ENCODE data around the gene KRTAP10-1. TPM values are rescaled to one million over a fixed set of nuclear protein-coding genes. Genes with fewer than 3 reads are reported as not detected.
"Not testable (repeated sequence)": the region's sequence is repeated elsewhere in the genome, so short reads cannot be mapped to it uniquely, and the experiment has no call there.

KRTAP10-1 gene
- total and polyA plus RNA-seq, 2 donors from 2014 or later = not detected

GRCh38 chr21:44574457-44575306 is 34.7 kb upstream of the KRTAP10-1 start:
- no peak for TF ChIP-seq CTCF (IDR thresholded peaks at IDR 0.05; ENCODE audit: borderline replicate concordance, extremely low read depth, insufficient read depth)
- intact Hi-C loops (cut with DNase I) = no loop called here
- DNase-seq (peak in 4 of 5 donors; percentile 49 to 63 (median 54)), FAIRE-seq (no peak)
- Histone ChIP-seq H3K4me1 (ENCODE audit: control insufficient read depth in 2 of 3, insufficient read depth in 2 of 3, low read depth in 1 of 3, low read length in 3 of 3) (no peaks in the 10 kb centered on the region), H3K4me3 (ENCODE audit: low read length in 3 of 3) (no peak overlapping the region), H3K36me3 (ENCODE audit: control insufficient read depth in 2 of 3, insufficient read depth in 3 of 3, low read length in 3 of 3) (no peaks in the 10 kb centered on the region), H3K27ac (ENCODE audit: low read depth in 2 of 2, low read length in 2 of 2) (no peak overlapping the region), H3K9ac (ENCODE audit: low read length in 3 of 3) (no peak overlapping the region), H3K27me3 (ENCODE audit: control insufficient read depth, insufficient read depth, low read length) (no peaks in the 10 kb centered on the region), H3K9me3 (ENCODE audit: control insufficient read depth in 2 of 3, insufficient read depth in 1 of 3, low read length in 3 of 3) (peaks cover 0 to 10% (median 2%) of the 10 kb centered on the region in 3 donors)

GRCh38 chr21:44573630-44574456 is 33.8 kb upstream of the KRTAP10-1 start, which contains the start of gene KRTAP10-4:
KRTAP10-4 (plus strand) TSS chr21:44573729; CDS start chr21:44573759, 30 bp downstream.
- H3K4me1 ChIP-seq (ENCODE audit: control insufficient read depth in 2 of 3, insufficient read depth in 2 of 3, low read depth in 1 of 3, low read length in 3 of 3); FAIRE-seq: not testable (repeated sequence)

GRCh38 chr21:44572959-44573583 is 33.1 kb upstream of the KRTAP10-1 start:
- Histone ChIP-seq H3K9ac (ENCODE audit: low read length in 3 of 3) (no peak overlapping the region), H3K36me3 (ENCODE audit: control insufficient read depth in 2 of 3, insufficient read depth in 3 of 3, low read length in 3 of 3) (no peaks in the 10 kb centered on the region), H3K9me3 (ENCODE audit: control insufficient read depth in 2 of 3, insufficient read depth in 1 of 3, low read length in 3 of 3) (peaks cover 0 to 10% (median 2%) of the 10 kb centered on the region in 3 donors), H3K4me3 (ENCODE audit: low read length in 3 of 3) (no peak overlapping the region), H3K27me3 (ENCODE audit: control insufficient read depth, insufficient read depth, low read length) (no peaks in the 10 kb centered on the region), H3K27ac (ENCODE audit: low read depth in 2 of 2, low read length in 2 of 2) (no peak overlapping the region), H3K4me1 (ENCODE audit: control insufficient read depth in 2 of 3, insufficient read depth in 2 of 3, low read depth in 1 of 3, low read length in 3 of 3) (no peaks in the 10 kb centered on the region)
- FAIRE-seq = no peak
- no peak for TF ChIP-seq CTCF (IDR thresholded peaks at IDR 0.05; ENCODE audit: borderline replicate concordance, extremely low read depth, insufficient read depth)
- intact Hi-C loops (cut with DNase I) = no loop called here
- DNase-seq = peak in 1 of 5 donors; percentile 37

More at GRCh38 chr21:44573630-44574456, 33.8 kb upstream of the KRTAP10-1 start, which contains the start of gene KRTAP10-4:
- H3K9me3 ChIP-seq (ENCODE audit: control insufficient read depth in 2 of 3, insufficient read depth in 1 of 3, low read length in 3 of 3); H3K36me3 ChIP-seq (ENCODE audit: control insufficient read depth in 2 of 3, insufficient read depth in 3 of 3, low read length in 3 of 3); H3K4me3 ChIP-seq (ENCODE audit: low read length in 3 of 3); H3K27ac ChIP-seq (ENCODE audit: low read depth in 2 of 2, low read length in 2 of 2); H3K9ac ChIP-seq (ENCODE audit: low read length in 3 of 3); intact Hi-C loops (cut with DNase I); H3K27me3 ChIP-seq (ENCODE audit: control insufficient read depth, insufficient read depth, low read length): not testable (repeated sequence)
- DNase-seq = peak in 1 of 5 donors; percentile 68

All from kidney (tissue), 14 donors.